GM19043 (cell line): ENCODE measurements around the gene RETREG1.
"Not testable (repeated sequence)": the region's sequence is repeated elsewhere in the genome, so short reads cannot be mapped to it uniquely, and the experiment has no call there.

Experiments
- ATAC-seq: cut with Tn5 transposase; IDR thresholded peaks from one replicate; pipeline ENCODE4 v1.9.1; 2021; ENCODE audit warnings: low read depth; ENCODE audit not compliant: unreplicated experiment

Gene RETREG1

DNA sequence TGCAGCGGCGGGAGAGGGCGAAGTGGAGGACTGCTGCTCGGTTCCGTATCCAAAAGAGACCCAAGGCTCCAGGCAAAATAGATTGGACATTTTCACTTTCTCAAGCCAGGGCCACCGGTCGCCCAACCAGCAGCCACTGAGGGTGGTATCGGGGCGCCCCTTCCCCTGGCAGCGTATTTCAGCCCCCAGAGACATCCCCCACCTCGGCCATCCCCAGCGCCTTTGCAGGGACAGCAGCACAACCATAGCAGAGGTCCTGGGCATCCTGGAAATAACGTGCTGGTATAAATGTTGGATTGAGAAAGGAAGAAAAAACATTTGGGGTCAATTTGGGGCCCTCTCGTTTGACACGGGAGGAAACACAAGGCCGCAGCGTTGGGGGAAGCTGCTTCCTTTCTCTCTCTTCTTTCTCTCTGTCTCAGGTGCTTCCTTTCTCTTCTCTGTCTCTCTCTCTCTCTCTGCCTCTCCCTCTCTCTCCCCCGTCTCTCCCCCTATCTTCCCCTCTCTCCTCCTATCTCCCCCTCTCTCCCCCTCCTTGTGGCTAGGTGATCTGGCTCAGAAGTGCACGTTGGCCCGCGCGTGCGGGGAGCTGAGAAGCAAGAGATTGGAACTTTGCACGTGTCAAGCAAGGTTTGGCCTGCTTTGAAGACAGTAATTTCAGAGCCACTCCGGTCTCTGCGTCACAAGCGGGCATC lies 624 bp upstream of the RETREG1 start:
- no peak for ATAC-seq

DNA sequence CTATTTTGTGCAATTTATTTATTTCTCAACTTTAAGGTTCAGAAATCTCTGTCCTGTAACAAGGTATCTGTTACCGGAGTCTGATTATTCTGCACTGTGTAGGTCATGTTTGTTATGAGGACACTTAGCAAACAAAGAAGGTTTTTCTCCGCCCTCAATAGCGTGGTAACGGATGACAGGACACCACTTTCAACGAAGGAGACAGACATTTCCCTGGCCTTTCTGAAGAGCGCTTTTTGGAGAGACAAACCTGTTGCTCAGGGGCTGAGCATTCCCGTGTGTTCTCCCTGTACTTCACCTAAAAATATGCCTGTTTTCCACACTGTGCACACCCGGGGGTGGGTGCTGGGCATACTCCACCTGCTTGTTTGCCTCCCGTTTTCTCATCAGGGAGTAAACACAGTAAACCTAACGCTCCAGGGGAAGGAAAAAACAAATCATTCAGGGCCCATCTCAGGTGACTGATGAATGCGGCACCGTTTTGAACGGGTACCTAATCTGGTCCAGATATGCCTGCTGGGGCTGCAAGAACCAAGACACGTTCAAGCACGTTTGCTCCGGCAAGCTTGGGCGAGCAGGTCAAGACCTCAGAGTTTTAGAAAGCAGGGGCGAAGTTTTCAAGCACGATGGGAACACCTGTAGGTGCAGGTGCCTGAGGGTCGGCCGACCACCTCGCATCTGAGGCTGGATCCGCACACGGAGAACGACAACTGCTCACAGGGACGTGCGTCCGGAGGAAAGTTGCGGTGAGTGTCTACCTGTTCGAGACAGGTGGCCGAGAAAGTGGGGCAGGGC lies 859 bp downstream of the RETREG1 start:
- ATAC-seq: no peak

DNA sequence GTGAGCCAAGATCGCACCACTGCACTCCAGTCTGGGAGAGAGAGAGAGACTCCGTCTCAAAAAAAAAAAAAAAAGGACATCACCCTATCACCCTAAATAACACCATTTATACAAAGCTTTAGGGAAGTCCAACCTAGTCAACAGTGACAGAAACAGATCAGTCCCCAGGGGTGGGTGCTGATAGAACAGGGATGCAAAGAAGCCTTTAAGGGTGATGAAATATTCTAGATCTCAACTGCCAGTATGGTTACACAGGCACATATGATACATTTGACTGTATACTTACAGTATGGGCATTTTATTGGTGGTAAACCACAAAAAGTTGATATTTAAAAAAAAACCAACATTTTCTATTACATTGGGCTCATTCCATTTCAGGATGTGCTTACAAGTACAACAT lies 4.8 kb downstream of the RETREG1 start:
- no peak for ATAC-seq

DNA sequence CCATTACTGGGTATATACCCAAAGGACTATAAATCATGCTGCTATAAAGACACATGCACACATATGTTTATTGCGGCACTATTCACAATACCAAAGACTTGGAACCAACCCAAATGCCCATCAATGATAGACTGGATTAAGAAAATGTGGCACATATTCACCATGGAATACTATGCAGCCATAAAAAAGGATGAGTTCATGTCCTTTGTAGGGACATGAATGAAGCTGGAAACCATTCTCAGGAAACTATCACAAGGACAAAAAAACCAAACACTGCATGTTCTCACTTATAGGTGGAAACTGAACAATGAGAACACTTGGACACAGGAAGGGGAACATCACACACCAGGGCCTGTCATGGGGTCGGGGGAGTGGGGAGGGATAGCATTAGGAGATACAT lies 5.9 kb downstream of the RETREG1 start:
- ATAC-seq: not testable (repeated sequence)

DNA sequence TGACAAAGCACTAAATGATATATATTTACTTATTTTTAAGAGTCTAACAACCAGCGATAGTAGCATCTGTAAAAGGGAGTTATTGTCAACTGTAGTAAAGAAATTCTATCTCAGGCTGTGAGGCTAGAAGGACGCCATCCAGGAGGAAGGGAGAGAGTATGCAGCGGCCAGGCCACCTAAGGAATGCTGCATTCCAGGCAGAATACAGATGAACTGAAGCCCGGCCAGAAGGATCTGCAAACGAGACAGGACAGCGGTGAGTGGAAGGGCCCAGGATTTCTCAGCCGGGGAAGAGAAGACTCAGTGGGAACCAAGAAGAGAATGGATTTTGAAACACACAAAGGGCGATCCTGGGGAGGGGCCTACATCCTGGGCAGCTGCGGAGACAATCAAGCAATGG lies 7.4 kb downstream of the RETREG1 start:
- no peak for ATAC-seq

DNA sequence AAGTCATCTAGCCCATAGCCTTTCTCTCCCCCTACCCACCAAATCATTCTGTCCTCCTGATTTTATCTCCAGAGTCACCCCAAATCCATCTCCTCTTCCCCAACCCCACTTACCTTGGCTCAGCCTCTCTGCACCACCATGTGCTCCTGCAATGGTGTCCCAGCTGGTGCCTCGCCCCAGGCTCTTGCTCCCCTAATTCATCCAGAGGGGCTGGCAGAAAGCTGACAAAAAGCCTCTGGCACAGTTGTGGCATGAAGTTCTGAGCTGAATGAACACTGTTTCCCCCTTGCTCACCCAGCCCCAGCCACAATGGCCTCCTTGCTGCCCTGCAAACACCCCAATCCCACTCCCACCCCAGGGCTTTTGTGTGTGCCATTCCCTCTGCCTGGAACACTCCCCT lies 10.2 kb downstream of the RETREG1 start:
- no peak for ATAC-seq

DNA sequence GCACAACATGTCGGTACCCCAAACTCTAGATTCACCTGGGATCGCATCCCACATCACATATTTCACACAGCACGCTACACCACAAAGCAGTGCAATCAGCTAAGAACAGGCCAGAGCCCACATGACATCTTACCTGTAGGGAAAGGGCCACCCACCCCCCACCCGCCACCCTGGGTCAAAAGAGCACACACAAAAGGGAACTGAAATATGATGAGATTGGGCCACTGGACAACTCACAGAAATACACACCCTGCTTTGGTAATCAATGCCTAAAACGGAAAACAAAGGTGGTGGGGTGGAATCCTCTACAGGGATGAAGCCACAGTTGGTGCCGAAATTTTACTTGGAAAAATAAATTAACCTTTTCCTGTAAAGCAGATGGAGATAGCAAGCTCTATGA lies 13.1 kb downstream of the RETREG1 start:
- ATAC-seq: no peak

DNA sequence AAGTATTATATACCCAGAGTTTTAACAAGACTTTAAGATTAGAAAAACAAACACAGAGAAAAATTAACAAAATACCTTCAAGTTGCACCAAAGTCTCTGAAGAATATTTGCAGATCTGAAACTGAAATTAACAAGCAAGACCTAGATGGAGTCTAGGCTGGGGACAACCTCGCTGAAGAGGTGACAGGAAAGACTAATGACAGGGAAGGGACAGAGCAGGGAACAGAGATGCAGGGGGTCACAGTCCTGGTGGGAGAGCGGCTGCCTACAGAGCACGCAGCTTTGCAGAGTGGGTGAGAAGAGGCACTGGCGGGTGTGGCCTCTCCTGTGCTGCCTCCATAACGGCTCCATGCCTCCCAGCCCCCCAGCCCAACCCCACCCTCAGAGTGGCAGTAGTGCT lies 13.5 kb downstream of the RETREG1 start:
- ATAC-seq: no peak

DNA sequence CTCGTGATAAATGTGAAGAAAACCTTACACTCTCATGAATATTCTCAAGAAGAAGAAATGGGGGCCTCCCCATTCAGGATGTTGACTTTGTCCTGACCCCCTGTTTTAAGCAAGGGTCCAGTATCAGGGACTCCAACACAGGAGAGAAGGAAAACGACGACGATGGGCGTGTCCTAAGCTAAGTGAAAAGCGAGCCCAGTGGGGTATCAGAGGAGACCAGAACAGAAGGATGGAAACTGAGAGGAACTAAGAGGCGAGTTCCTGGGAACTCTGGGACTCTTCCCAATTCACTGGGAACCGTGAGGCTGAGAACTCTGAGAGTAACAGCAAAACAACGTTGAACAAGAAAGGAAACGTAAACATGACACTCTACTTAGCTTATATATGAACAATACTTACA lies 14.6 kb downstream of the RETREG1 start:
- no peak for ATAC-seq

DNA sequence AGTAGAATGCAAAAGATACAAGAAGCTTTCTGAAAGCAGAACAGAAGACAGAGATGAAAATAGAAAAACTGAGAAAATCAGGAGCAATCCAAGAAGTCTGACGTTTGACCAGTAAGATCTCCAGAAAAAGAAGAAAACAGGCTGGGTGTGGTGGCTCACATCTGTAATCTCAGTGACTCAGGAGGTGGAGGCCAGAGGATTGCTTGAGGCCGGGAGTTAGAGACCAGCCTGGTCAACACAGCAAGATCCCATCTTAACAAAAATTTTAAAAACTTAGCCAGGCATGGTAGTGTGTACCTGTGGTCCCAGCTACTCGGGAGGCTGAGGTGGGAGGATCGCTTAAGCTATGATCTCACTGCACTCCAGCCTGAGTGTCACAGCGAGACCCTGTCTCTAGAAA lies 15.9 kb downstream of the RETREG1 start:
- ATAC-seq: no peak

DNA sequence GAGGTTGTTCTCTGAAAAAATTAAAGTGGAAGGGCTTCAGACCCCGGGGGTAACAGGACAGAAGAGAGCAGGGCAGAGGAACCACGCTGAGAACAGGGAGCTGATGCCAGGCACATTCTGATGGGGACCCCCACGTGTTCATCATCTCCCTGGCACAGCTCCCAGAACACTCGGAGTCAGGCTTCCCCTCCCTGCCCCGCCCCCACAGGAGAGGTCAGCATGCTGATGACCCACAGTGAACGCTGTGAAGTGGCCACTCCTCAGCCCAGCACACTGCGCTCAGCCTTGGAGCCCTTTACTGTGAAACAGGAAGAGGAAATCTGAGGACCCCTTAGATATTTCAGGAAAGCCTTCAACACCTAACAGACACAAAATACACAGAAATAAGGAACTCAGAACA lies 16.4 kb downstream of the RETREG1 start:
- ATAC-seq: no peak

DNA sequence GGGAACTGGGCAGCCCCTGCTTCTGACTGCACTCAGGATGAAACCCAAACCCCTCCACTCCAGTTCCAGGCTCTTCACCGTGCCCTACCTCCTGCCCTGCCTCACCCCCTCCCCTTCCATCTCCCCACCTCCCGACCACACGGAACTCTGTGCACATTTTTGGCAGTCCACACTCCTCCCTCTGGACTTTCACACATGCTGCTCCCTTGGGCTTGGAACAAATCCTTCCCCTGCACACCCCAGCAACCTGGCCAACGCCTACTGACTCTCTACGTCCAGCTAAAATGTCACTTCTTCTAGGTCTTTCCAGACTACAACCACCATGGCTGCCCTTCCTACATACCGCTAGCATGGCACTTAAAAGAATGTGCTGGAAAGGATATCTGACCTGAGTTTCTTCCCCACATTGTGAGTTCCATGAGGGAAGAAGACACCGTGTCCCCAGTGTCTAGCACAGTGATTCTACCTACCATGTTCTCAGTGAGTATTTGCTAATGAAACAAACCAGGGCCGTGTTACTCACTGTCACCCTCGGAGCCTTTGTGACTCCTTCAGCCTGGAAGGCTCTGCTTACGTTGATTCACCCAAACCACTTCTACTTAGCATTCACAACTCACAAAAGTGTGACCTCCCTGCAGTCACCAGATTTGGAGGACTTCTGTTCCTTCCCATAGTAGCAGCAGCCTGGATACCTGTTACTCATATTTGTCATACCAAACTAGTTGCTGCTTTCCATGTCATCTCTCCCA lies 18.7 kb downstream of the RETREG1 start:
- no peak for ATAC-seq

DNA sequence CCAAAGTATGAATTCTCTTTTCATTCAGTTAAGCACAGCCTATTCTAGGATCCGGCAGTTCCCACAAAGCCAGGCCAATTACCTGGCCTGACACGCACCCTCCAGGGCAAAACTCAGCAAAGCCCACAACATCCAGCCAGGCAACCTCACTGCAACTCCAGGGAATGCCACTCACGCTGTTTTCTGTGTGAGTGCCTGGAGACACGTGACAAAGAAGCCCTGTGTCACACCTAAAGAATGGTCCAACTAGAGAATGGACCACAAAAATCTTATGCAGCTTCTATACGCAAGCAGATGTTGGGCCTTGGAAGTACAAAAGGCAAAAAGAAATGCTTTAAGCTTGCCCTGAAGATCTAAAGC lies 20.2 kb downstream of the RETREG1 start:
- ATAC-seq: no peak

DNA sequence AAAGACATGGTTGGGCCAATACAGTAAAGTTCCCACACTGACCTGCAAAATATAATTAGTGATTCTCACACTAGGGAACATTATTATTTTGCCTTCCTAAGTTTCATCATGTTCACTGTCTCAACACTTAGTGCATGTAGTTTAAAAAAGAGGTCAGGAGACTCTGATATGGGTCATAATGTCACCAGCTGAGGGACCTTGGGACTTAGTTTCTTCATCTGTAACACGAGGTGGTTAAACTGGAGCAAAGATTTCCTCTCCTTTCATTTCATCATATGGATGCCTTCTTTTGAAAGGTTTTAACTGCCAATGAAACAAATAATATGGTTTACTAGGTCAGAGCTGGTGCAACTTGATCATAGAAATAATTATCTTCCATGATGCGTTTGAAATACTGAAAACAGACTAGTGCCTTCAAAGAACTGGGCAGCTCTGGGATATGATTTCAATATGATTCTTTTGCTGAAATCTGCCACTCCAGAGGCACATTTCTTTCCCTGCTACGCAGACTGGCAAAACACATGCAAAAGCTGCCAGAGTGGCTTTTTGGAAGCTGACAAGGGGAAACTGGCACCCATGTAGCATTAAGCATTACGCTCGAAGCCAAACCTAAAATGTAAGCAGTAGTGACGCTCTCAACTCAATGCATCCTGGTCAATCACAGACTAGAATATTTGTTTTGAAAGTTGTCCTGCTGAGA lies 20.8 kb downstream of the RETREG1 start:
- no peak for ATAC-seq

DNA sequence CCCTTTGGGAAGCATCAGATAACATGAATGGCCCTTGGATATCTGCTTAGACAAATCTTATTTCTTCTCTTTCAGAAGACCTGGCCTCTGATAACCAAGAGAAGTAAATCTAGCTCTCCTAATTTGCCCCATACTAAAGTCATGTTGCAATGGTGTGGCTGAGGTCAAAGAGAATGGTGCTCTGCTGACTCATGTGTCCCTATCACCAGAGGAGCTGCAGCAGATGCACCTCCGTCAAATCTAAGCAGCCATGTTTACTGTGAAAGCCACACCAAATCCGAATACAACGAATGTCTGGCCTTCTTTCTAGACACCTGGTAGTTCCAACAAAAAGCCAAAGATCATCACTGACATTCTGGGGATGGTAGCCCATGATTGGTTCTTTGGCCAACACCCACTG lies 23.2 kb downstream of the RETREG1 start:
- ATAC-seq: no peak

DNA sequence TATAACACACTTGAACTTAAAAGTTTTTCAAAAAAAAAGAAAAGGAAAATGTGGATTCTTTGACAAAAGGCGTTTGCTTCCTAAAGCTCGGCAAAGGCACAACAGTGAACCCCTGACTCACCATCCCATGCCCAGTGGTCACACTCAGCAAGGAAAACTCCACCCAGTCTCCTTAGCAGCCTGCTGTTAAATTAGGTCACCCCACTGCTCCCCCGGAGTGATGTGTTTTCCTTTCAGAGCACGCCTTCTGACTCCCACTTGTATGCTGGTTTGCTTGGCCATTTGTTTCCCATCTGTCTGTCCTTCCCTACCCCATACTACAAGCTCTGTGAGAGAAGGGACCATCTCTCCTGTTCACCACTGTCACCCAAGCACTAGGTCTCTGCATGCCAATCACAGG lies 23.8 kb downstream of the RETREG1 start:
- no peak for ATAC-seq

DNA sequence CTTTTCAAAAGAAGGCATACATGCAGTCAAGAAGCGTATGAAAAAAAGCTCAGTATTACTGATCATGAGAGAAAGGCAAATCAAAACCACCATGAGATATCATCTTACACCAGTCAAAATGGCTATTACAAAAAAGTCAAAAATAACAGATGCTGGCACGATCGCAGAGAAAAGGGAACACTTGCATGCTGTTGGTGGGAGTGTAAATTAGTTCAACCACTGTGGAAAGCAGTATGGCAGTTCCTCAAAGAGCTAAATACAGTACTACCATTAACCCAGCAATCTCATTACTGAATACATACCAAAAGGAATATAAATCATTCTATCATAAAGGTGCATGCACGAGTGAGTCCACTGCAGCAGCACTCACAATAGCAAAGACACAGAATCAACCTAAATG lies 24.5 kb downstream of the RETREG1 start:
- no peak for ATAC-seq

DNA sequence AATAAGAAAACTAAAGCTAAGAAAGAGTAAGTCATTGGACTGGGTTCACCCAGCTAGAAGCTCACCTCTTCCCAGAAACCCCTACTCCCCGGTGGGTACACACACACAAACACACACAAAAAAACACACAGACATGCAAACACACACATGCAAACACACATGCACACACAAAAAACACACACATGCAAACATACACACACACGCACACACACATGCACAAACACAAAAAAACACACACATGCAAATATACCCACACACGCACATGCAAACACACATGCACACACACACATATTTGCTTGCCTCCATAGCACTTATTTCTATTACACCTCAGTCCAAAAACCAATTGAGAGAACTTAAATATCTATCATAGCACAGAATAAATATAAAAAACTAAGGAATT lies 26.1 kb downstream of the RETREG1 start:
- ATAC-seq: no peak

DNA sequence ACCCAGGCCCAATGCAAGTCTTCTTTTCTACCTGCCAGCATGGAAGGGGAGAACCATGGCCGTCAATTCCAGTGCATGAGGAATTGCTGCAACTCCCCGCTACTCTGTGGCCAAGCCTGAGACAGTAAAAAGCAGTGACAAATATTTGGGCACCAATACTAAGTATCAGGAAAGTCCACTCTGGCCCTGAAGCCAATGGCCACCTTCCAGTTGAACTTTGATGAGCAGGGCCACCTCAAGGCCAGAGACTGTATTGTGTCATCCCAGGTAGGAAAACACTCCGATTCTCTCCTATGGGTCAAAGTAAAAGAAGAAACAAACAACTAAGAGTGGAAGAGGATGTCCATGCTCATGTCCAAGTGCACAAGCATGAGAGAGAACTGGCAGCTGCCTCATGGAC lies 27.1 kb downstream of the RETREG1 start:
- ATAC-seq: no peak

DNA sequence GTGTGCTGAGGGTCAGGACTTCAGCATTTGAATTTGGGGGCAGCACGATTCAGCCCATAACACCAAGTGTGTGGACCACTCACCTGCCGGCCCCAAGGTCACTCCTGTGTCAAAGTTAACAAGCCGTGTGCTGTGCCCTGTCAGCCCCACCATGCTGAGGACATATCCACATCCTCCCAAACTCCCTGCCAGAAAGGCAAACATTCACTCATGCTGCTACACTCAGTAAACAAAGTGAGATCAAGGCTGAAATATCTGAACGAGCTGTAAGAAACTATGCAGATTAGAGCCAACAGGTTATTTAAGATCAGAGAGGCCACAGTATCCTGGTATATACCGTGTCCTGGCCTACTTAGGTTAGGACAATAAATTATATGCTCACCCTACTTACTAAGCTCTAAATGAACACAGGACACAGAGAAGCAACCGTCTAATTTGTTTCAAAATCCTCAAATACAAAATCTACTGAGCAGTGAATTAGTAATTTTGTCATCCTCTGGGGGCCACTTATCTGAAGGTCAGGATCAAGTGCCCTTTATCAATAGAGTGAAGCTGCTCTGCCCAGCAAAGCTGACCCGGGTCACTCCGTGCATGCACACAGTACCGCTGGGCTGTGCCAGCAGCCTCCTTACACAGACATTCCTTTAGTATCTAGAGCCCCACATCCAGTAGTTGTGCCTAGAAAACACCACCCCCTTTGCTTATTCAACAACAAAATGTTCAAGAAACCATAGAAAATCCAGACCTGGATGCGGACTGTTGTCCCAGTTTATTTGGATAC lies 28.2 kb downstream of the RETREG1 start:
- ATAC-seq: no peak
